ENCODE measurements around the gene NFIX. TPM values are rescaled to one million over a fixed set of nuclear protein-coding genes. Genes with fewer than 3 reads are reported as not detected.

NFIX gene
- total RNA-seq, 1 experiment from 2014 or later = 16.4 TPM

- H3K27ac Mint-ChIP-seq (ENCODE audit: unreplicated experiment) = no peak overlapping the region
- no peak overlapping the region for H3K4me3 Mint-ChIP-seq (ENCODE audit: low read depth, unreplicated experiment)
- intact Hi-C loops (cut with micrococcal nuclease; ENCODE audit: unreplicated experiment) = no loop called here
- BruUV-seq (replicated peaks) = no TSS peak
- peaks cover 37% of the 10 kb centered on the region for H3K4me1 Mint-ChIP-seq (ENCODE audit: low read depth, unreplicated experiment)
- no peaks in the 10 kb centered on the region for H3K9me3 Mint-ChIP-seq (ENCODE audit: low read depth, unreplicated experiment)
- CTCF ChIA-PET = interaction anchor here (0.6 to 1.7 kb wide), 2 partner anchors 15 to 135 kb away, joined by 3 to 5 read pairs; no protein-coding TSS in a partner anchor
- no peaks in the 10 kb centered on the region for H3K27me3 Mint-ChIP-seq (ENCODE audit: unreplicated experiment)
- DNase-seq = no peak
- no peak for TF ChIP-seq CTCF (IDR thresholded peaks at IDR 0.05; ENCODE audit: unreplicated experiment)
- peaks cover 5% of the 10 kb centered on the region for H3K36me3 Mint-ChIP-seq (ENCODE audit: insufficient read depth, unreplicated experiment)
Observed at GRCh38 chr19:13040232-13040947, 45.1 kb downstream of the NFIX start.

- intact Hi-C loops (cut with micrococcal nuclease; ENCODE audit: unreplicated experiment) = no loop called here
- Mint-ChIP-seq H3K27me3 (ENCODE audit: unreplicated experiment) (no peaks in the 10 kb centered on the region), H3K4me1 (ENCODE audit: low read depth, unreplicated experiment) (peaks cover 33% of the 10 kb centered on the region), H3K27ac (ENCODE audit: unreplicated experiment) (no peak overlapping the region), H3K36me3 (ENCODE audit: insufficient read depth, unreplicated experiment) (peaks cover 5% of the 10 kb centered on the region), H3K9me3 (ENCODE audit: low read depth, unreplicated experiment) (no peaks in the 10 kb centered on the region), H3K4me3 (ENCODE audit: low read depth, unreplicated experiment) (no peak overlapping the region)
- CTCF ChIA-PET = interaction anchor here (1.7 kb wide), 1 partner anchor 14 kb away, joined by 5 read pairs; no protein-coding TSS in a partner anchor
- no TSS peak for BruUV-seq (replicated peaks)
- TF ChIP-seq CTCF (IDR thresholded peaks at IDR 0.05; ENCODE audit: unreplicated experiment) = no peak
- no peak for DNase-seq
Observed at GRCh38 chr19:13040948-13041292, 45.6 kb downstream of the NFIX start.

GRCh38 chr19:13042443-13043130 is 47.3 kb downstream of the NFIX start:
- H3K9me3 Mint-ChIP-seq (ENCODE audit: low read depth, unreplicated experiment) = no peaks in the 10 kb centered on the region
- peaks cover 16% of the 10 kb centered on the region for H3K4me1 Mint-ChIP-seq (ENCODE audit: low read depth, unreplicated experiment)
- CTCF ChIA-PET = interaction anchor here (0.5 to 1.0 kb wide), 3 partner anchors 41 to 595 kb away, joined by 3 to 4 read pairs (median 3); no protein-coding TSS in a partner anchor
- H3K27ac Mint-ChIP-seq (ENCODE audit: unreplicated experiment) = no peak overlapping the region
- no peak overlapping the region for H3K4me3 Mint-ChIP-seq (ENCODE audit: low read depth, unreplicated experiment)
- H3K27me3 Mint-ChIP-seq (ENCODE audit: unreplicated experiment) = peaks cover 15% of the 10 kb centered on the region
- no peak for TF ChIP-seq CTCF (IDR thresholded peaks at IDR 0.05; ENCODE audit: unreplicated experiment)
- intact Hi-C loops (cut with micrococcal nuclease; ENCODE audit: unreplicated experiment) = no loop called here
- H3K36me3 Mint-ChIP-seq (ENCODE audit: insufficient read depth, unreplicated experiment) = peaks cover 5% of the 10 kb centered on the region
- no peak for DNase-seq
- no TSS peak for BruUV-seq (replicated peaks)

GRCh38 chr19:13043285-13043684 is 48.0 kb downstream of the NFIX start:
- Mint-ChIP-seq H3K27ac (ENCODE audit: unreplicated experiment) (no peak overlapping the region), H3K4me3 (ENCODE audit: low read depth, unreplicated experiment) (no peak overlapping the region), H3K27me3 (ENCODE audit: unreplicated experiment) (peaks cover 15% of the 10 kb centered on the region), H3K4me1 (ENCODE audit: low read depth, unreplicated experiment) (peaks cover 15% of the 10 kb centered on the region), H3K9me3 (ENCODE audit: low read depth, unreplicated experiment) (no peaks in the 10 kb centered on the region), H3K36me3 (ENCODE audit: insufficient read depth, unreplicated experiment) (peaks cover 5% of the 10 kb centered on the region)
- no peak for TF ChIP-seq CTCF (IDR thresholded peaks at IDR 0.05; ENCODE audit: unreplicated experiment)
- no peak for DNase-seq
- CTCF ChIA-PET = interaction anchor here (0.6 to 1.3 kb wide), 2 partner anchors 18 to 595 kb away, joined by 4 read pairs; no protein-coding TSS in a partner anchor
- intact Hi-C loops (cut with micrococcal nuclease; ENCODE audit: unreplicated experiment) = no loop called here
- BruUV-seq (replicated peaks) = no TSS peak
